Upper lobe of left lung (tissue), 6 donors: Measurements from ENCODE around the gene CCDC82. TPM values are rescaled to one million over a fixed set of nuclear protein-coding genes. Genes with fewer than 3 reads are reported as not detected.
A peak's percentile ranks its signal among the peaks of the same experiment; 100 is the strongest.
"Not testable (repeated sequence)": the region's sequence is repeated elsewhere in the genome, so short reads cannot be mapped to it uniquely, and the experiment has no call there.

ENCODE experiments used
- ATAC-seq, 2 donors: fragments of 200-7000 bp; cut with Tn5 transposase; one replicate each; pipeline ENCODE4 v1.9.1; 2022; ENCODE audit warnings: mild to moderate bottlenecking in 2 of 2, moderate library complexity in 2 of 2; ENCODE audit not compliant: low FRiP score in 2 of 2
- DNase-seq, 2 donors: peaks; one replicate each; pipeline ENCODE4 v3.0.0-alpha.2; 2019 to 2020
- H3K27ac ChIP-seq, 4 donors: fragments of 200-600 bp; sonication (generic); one replicate each; pipeline ENCODE4 v1.5.1; 2016 to 2019
- H3K27me3 ChIP-seq, 4 donors: fragments of 200-600 bp; sonication (generic); one replicate each; pipeline ENCODE4 v1.5.1; 2017 to 2019
- H3K36me3 ChIP-seq, 4 donors: fragments of 200-600 bp; sonication (generic); one replicate each; pipeline ENCODE4 v1.5.1; 2016 to 2019
- H3K4me1 ChIP-seq, 4 donors: fragments of 200-600 bp; sonication (generic); one replicate each; pipeline ENCODE4 v1.5.1; 2018 to 2019
- H3K4me3 ChIP-seq, 4 donors: fragments of 200-600 bp; sonication (generic); one replicate each; pipeline ENCODE4 v1.5.1; 2017 to 2019; ENCODE audit warnings: mild to moderate bottlenecking in 2 of 4, moderate library complexity in 1 of 4
- H3K9me3 ChIP-seq, 4 donors: fragments of 200-600 bp; sonication (generic); one replicate each; pipeline ENCODE4 v1.5.1; 2018 to 2019
- CTCF ChIP-seq, 6 experiments: fragments of 450-650 bp in 4 of 6; fragments of 200-600 bp in 2 of 6; sonication (generic) in 2 of 6; IDR thresholded peaks; one replicate each; pipeline ENCODE4 v1.5.1; 2016 to 2019; ENCODE audit warnings: antibody characterized with exemption in 6 of 6
- EP300 ChIP-seq, 4 donors: sonication (generic); formaldehyde crosslinking; IDR thresholded peaks; one replicate each; pipeline ENCODE4 v1.5.1; 2017; ENCODE audit warnings: antibody characterized with exemption in 4 of 4, control low read depth in 2 of 4
- POLR2A ChIP-seq, 4 donors: fragments of 450-650 bp; IDR thresholded peaks; one replicate each; pipeline ENCODE4 v1.5.1; 2016 to 2017; ENCODE audit warnings: antibody characterized with exemption in 4 of 4, mild to moderate bottlenecking in 2 of 4
- POLR2AphosphoS5 ChIP-seq, 2 donors: sonication (generic); formaldehyde crosslinking; IDR thresholded peaks; one replicate each; pipeline ENCODE4 v1.5.1; 2017; ENCODE audit warnings: antibody characterized with exemption in 2 of 2
- WGBS, 2 donors: methylation state at CpG; one replicate each; pipeline ENCODE4 v1.1.5; 2017 to 2018; 5-methylcytosine and 5-hydroxymethylcytosine counted together
- total RNA-seq, 6 donors: library from RNA; depleted of rRNA in 4 of 6; stranded (reverse); fragments of >200 nt in 4 of 6; gene quantifications; one replicate each; pipeline versions ENCODE4 v1.1.0 to v1.2.1, GENCODE V29; 2016 to 2021
- donor health status: DM: no; HTN: no; CAD: no; lungs with moderate emphysema.
- donor health status: DM: no; HTN: yes; CAD: no; lungs with severe emphysema.

CCDC82 gene
- total RNA-seq = 100 to 1,000 TPM in 1 of 6 donors, 10 to 100 TPM in 5; 21.0 to 116 (median 32.9) TPM

- H3K27me3 ChIP-seq = no peaks in the 10 kb centered on the region
- no peaks in the 10 kb centered on the region for H3K9me3 ChIP-seq
- TF ChIP-seq EP300 (IDR thresholded peaks at IDR 0.05) (peak in 1 of 4 donors; percentile 16), POLR2A (IDR thresholded peaks at IDR 0.05) (peak in 3 of 4 donors; percentile 79 to 94 (median 80)), POLR2AphosphoS5 (IDR thresholded peaks at IDR 0.05) (peak; percentile 93 to 95), CTCF (IDR thresholded peaks at IDR 0.05) (peak in 3 of 6 experiments; percentile 9 to 30 (median 14))
- H3K27ac ChIP-seq = peak within 1 kb of the TSS; percentile 92 to 98 (median 94)
- no peaks in the 10 kb centered on the region for H3K36me3 ChIP-seq
- peak; percentile 98 to 100 for DNase-seq
- peak within 1 kb of the TSS; percentile 86 to 96 (median 93) for H3K4me3 ChIP-seq
- H3K4me1 ChIP-seq = peaks cover 16 to 33% (median 22%) of the 10 kb centered on the region in 4 donors
- ATAC-seq = peak; percentile 100
- WGBS, 2 donors = 0 to 2% methylated on average over 18 to 46 of the region's 53 CpGs
Observed at GRCh38 chr11:96389720-96390487, at the start of gene CCDC82, which contains the start of gene JRKL. Gene CCDC82, minus strand, starts transcription at chr11:96389912. Its CDS starts 5,165 bp downstream, at chr11:96384747. Gene JRKL, plus strand, starts transcription at chr11:96390013. Its CDS starts 637 bp downstream, at chr11:96390650.

- H3K27me3 ChIP-seq, ATAC-seq, H3K9me3 ChIP-seq, H3K36me3 ChIP-seq, H3K4me1 ChIP-seq, H3K4me3 ChIP-seq, DNase-seq, H3K27ac ChIP-seq: not testable (repeated sequence)
Observed at GRCh38 chr11:96432654-96433053, 42.9 kb upstream of the CCDC82 start.

- Histone ChIP-seq H3K4me1 (no peaks in the 10 kb centered on the region), H3K27ac (no peak overlapping the region), H3K27me3 (no peaks in the 10 kb centered on the region), H3K36me3 (no peaks in the 10 kb centered on the region), H3K4me3 (no peak overlapping the region), H3K9me3 (no peaks in the 10 kb centered on the region)
- no peak for TF ChIP-seq EP300 (IDR thresholded peaks at IDR 0.05)
- no peak for TF ChIP-seq POLR2AphosphoS5 (IDR thresholded peaks at IDR 0.05)
- no peak for TF ChIP-seq POLR2A (IDR thresholded peaks at IDR 0.05)
- no peak for TF ChIP-seq CTCF (IDR thresholded peaks at IDR 0.05)
- DNase-seq (no peak), ATAC-seq (no peak)
- WGBS, 2 donors = 81 to 88% methylated on average over 3 of the region's 3 CpGs
Observed at GRCh38 chr11:96430668-96431067, 41.0 kb upstream of the CCDC82 start.

GRCh38 chr11:96424693-96425092 lies 35.0 kb upstream of the CCDC82 start:
- DNase-seq (no peak), ATAC-seq (no peak)
- Histone ChIP-seq H3K4me1 (no peaks in the 10 kb centered on the region), H3K9me3 (no peaks in the 10 kb centered on the region), H3K27ac (no peak overlapping the region), H3K36me3 (no peaks in the 10 kb centered on the region), H3K4me3 (no peak overlapping the region), H3K27me3 (no peaks in the 10 kb centered on the region)
- no peak for TF ChIP-seq POLR2A (IDR thresholded peaks at IDR 0.05)
- TF ChIP-seq CTCF (IDR thresholded peaks at IDR 0.05) = no peak
- no peak for TF ChIP-seq POLR2AphosphoS5 (IDR thresholded peaks at IDR 0.05)
- TF ChIP-seq EP300 (IDR thresholded peaks at IDR 0.05) = no peak
- WGBS, 2 donors = 49 to 60% methylated on average over 2 of the region's 2 CpGs

GRCh38 chr11:96413408-96413807 lies 23.7 kb upstream of the CCDC82 start:
- H3K4me3 ChIP-seq = no peak overlapping the region
- H3K27ac ChIP-seq = no peak overlapping the region
- no peaks in the 10 kb centered on the region for H3K27me3 ChIP-seq
- H3K4me1 ChIP-seq = no peaks in the 10 kb centered on the region
- H3K9me3 ChIP-seq = no peaks in the 10 kb centered on the region
- H3K36me3 ChIP-seq = no peaks in the 10 kb centered on the region
- no peak for DNase-seq
- peak in 1 of 2 donors; percentile 15 for ATAC-seq
- TF ChIP-seq POLR2A (IDR thresholded peaks at IDR 0.05) = no peak
- TF ChIP-seq EP300 (IDR thresholded peaks at IDR 0.05) = no peak
- TF ChIP-seq CTCF (IDR thresholded peaks at IDR 0.05) = no peak
- TF ChIP-seq POLR2AphosphoS5 (IDR thresholded peaks at IDR 0.05) = no peak
